Immature natural killer cell (primary cell): ENCODE measurements around the gene BCLAF3. TPM values are rescaled to one million over a fixed set of nuclear protein-coding genes. Genes with fewer than 3 reads are reported as not detected.

Experiments used
- DNase-seq, 3 donors: peaks; one replicate each; pipeline ENCODE4 v3.0.0; 2022; ENCODE audit warnings: mixed read lengths in 1 of 3
- H3K27ac Mint-ChIP-seq, 6 donors: one replicate each; pipeline ENCODE4 v1.8.0; 2020; ENCODE audit warnings: mixed read lengths in 6 of 6, mild to moderate bottlenecking in 5 of 6, inconsistent platforms in 4 of 6, moderate library complexity in 3 of 6
- H3K27me3 Mint-ChIP-seq, 3 donors: one replicate each; pipeline ENCODE4 v1.8.0; 2020 to 2021; ENCODE audit warnings: low read depth in 3 of 3, mild to moderate bottlenecking in 3 of 3, mixed read lengths in 3 of 3, moderate library complexity in 3 of 3, inconsistent platforms in 1 of 3
- H3K36me3 Mint-ChIP-seq, 3 donors: one replicate each; pipeline ENCODE4 v1.8.0; 2020; ENCODE audit warnings: mixed read lengths in 3 of 3, inconsistent platforms in 2 of 3, mild to moderate bottlenecking in 2 of 3
- H3K4me1 Mint-ChIP-seq, 2 donors: one replicate each; pipeline ENCODE4 v1.8.0; 2020; ENCODE audit warnings: inconsistent platforms in 2 of 2, mild to moderate bottlenecking in 2 of 2, mixed read lengths in 2 of 2, moderate library complexity in 1 of 2
- H3K4me3 Mint-ChIP-seq, 5 donors: one replicate each; pipeline ENCODE4 v1.8.0; 2020; ENCODE audit warnings: mild to moderate bottlenecking in 5 of 5, mixed read lengths in 5 of 5, inconsistent platforms in 3 of 5, moderate library complexity in 3 of 5
- H3K9me3 Mint-ChIP-seq, 6 donors: one replicate each; pipeline ENCODE4 v1.8.0; 2020; ENCODE audit warnings: mild to moderate bottlenecking in 6 of 6, mixed read lengths in 6 of 6, inconsistent platforms in 4 of 6, moderate library complexity in 3 of 6
- polyA plus RNA-seq, 3 donors: library from polyadenylated mRNA; unstranded; fragments of 300-500 nt; fragmentation: Illumina TruSeq; gene quantifications; one replicate each; pipeline ENCODE4 v1.2.3, GENCODE V29; 2021

Gene BCLAF3
- polyA plus RNA-seq, 3 donors from 2014 or later, result 0.49 to 3.9 (median 1.2) TPM

- H3K4me3 Mint-ChIP-seq, result no peak overlapping the region
- H3K4me1 Mint-ChIP-seq, result peaks cover 0 to 4% of the 10 kb centered on the region in 2 donors
- DNase-seq, result no peak
- no peaks in the 10 kb centered on the region for H3K9me3 Mint-ChIP-seq
- H3K27ac Mint-ChIP-seq, result peak overlapping the region in 1 of 6 donors; percentile 48
- peaks cover 0 to 4% (median 3%) of the 10 kb centered on the region in 3 donors for H3K36me3 Mint-ChIP-seq
- peaks cover 0 to 2% (median 0%) of the 10 kb centered on the region in 3 donors for H3K27me3 Mint-ChIP-seq
Measured at GRCh38 chrX:19958552-19959486, 32.0 kb downstream of the BCLAF3 start.

- Mint-ChIP-seq H3K27ac (no peak overlapping the region), H3K4me3 (no peak overlapping the region), H3K27me3 (peaks cover 0 to 2% (median 0%) of the 10 kb centered on the region in 3 donors), H3K9me3 (no peaks in the 10 kb centered on the region), H3K36me3 (peaks cover 0 to 7% (median 4%) of the 10 kb centered on the region in 3 donors), H3K4me1 (peaks cover 0 to 4% of the 10 kb centered on the region in 2 donors)
- no peak for DNase-seq
Measured at GRCh38 chrX:19956923-19957322, 33.9 kb downstream of the BCLAF3 start.

- H3K4me1 Mint-ChIP-seq, result peaks cover 0 to 4% of the 10 kb centered on the region in 2 donors
- DNase-seq, result no peak
- peaks cover 0 to 7% (median 4%) of the 10 kb centered on the region in 3 donors for H3K36me3 Mint-ChIP-seq
- H3K27ac Mint-ChIP-seq, result no peak overlapping the region
- H3K9me3 Mint-ChIP-seq, result no peaks in the 10 kb centered on the region
- no peak overlapping the region for H3K4me3 Mint-ChIP-seq
- peaks cover 0 to 2% (median 0%) of the 10 kb centered on the region in 3 donors for H3K27me3 Mint-ChIP-seq
Measured at GRCh38 chrX:19956306-19956705, 34.6 kb downstream of the BCLAF3 start.

GRCh38 chrX:19955306-19955705 is 35.6 kb downstream of the BCLAF3 start:
- Mint-ChIP-seq H3K4me3 (no peak overlapping the region), H3K9me3 (no peaks in the 10 kb centered on the region), H3K36me3 (peaks cover 0 to 4% (median 0%) of the 10 kb centered on the region in 3 donors), H3K27me3 (peaks cover 0 to 2% (median 0%) of the 10 kb centered on the region in 3 donors), H3K27ac (no peak overlapping the region), H3K4me1 (no peaks in the 10 kb centered on the region)
- DNase-seq, result no peak

- H3K27me3 Mint-ChIP-seq, result peaks cover 0 to 4% (median 0%) of the 10 kb centered on the region in 3 donors
- no peaks in the 10 kb centered on the region for H3K4me1 Mint-ChIP-seq
- no peak for DNase-seq
- no peak overlapping the region for H3K4me3 Mint-ChIP-seq
- H3K9me3 Mint-ChIP-seq, result no peaks in the 10 kb centered on the region
- peaks cover 0 to 4% (median 0%) of the 10 kb centered on the region in 3 donors for H3K36me3 Mint-ChIP-seq
- no peak overlapping the region for H3K27ac Mint-ChIP-seq
Measured at GRCh38 chrX:19954335-19955096, 36.3 kb downstream of the BCLAF3 start.

GRCh38 chrX:19953145-19953544 is 37.7 kb downstream of the BCLAF3 start:
- peaks cover 4 to 6% (median 4%) of the 10 kb centered on the region in 3 donors for H3K36me3 Mint-ChIP-seq

GRCh38 chrX:19949340-19949739 is 41.5 kb downstream of the BCLAF3 start:
- no peak for DNase-seq
- Mint-ChIP-seq H3K36me3 (peaks cover 13 to 18% (median 14%) of the 10 kb centered on the region in 3 donors), H3K4me1 (no peaks in the 10 kb centered on the region), H3K4me3 (no peak overlapping the region), H3K27me3 (peaks cover 0 to 4% (median 4%) of the 10 kb centered on the region in 3 donors), H3K27ac (no peak overlapping the region), H3K9me3 (no peaks in the 10 kb centered on the region)

More at GRCh38 chrX:19953145-19953544, 37.7 kb downstream of the BCLAF3 start:
- H3K27ac Mint-ChIP-seq, result no peak overlapping the region
- no peaks in the 10 kb centered on the region for H3K9me3 Mint-ChIP-seq
- no peak overlapping the region for H3K4me3 Mint-ChIP-seq
- no peak for DNase-seq
- H3K4me1 Mint-ChIP-seq, result no peaks in the 10 kb centered on the region
- peaks cover 0 to 3% (median under 1%) of the 10 kb centered on the region in 3 donors for H3K27me3 Mint-ChIP-seq

GRCh38 chrX:19947612-19948011 is 43.2 kb downstream of the BCLAF3 start:
- no peak for DNase-seq
- H3K27me3 Mint-ChIP-seq, result peaks cover 0 to 4% (median 4%) of the 10 kb centered on the region in 3 donors
- no peak overlapping the region for H3K4me3 Mint-ChIP-seq
- H3K36me3 Mint-ChIP-seq, result peaks cover 11 to 18% (median 13%) of the 10 kb centered on the region in 3 donors
- no peaks in the 10 kb centered on the region for H3K9me3 Mint-ChIP-seq
- H3K27ac Mint-ChIP-seq, result no peak overlapping the region
- H3K4me1 Mint-ChIP-seq, result no peaks in the 10 kb centered on the region

Other genes starting within 250 kb of the BCLAF3 start
- gene SH3KBP1, start 103.5 kb downstream of the BCLAF3 start, polyA plus RNA-seq, result 100 to 1,000 TPM in 1 of 3 donors, 10 to 100 TPM in 2; 82.8 to 200 (median 95.6) TPM
- not detected for gene MAP7D2, start 125.8 kb upstream of the BCLAF3 start, polyA plus RNA-seq
- 10 to 100 TPM; 61.0 to 88.7 (median 78.6) TPM for gene EIF1AX, start 150.8 kb upstream of the BCLAF3 start, polyA plus RNA-seq